SK-N-MC (cell line): ENCODE results near the gene HCN1.

ENCODE experiments used
- EZH2 ChIP-seq: fragments of 200-600 bp; sonication (generic); IDR thresholded peaks from one replicate; pipeline ENCODE4 v1.6.1; 2017; ENCODE audit warnings: antibody characterized with exemption
- FOXP2 ChIP-seq: optimal IDR thresholded peaks from 2 replicates; pipeline ENCODE3; 2011; ENCODE audit warnings: mild to moderate bottlenecking, moderate library complexity; ENCODE audit not compliant: insufficient read depth; ENCODE audit errors: extremely low read length, control extremely low read depth
- POLR2AphosphoS5 ChIP-seq: IDR thresholded peaks from 2 replicates; pipeline ENCODE4 v1.6.1; 2012; ENCODE audit warnings: mild to moderate bottlenecking, low read depth, low read length, borderline replicate concordance

DNA sequence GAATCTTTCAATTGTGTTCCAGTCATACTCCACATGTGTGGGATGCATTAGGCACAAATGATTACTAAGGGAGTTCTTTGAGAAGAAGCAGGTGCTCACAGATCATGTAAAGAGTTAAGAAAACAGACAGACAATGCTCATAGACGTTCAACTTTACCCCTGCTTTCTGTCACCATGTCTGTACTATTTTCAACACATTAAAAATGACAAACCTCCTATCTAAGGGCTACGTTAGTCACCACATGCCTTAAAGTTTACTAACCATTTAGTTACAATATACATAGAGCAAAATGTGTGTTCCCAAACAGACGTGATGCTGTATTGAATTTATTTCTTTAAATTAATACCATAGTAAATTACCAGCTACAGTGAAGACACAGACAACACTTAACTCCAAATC lies 435.9 kb downstream of the HCN1 start:
- TF ChIP-seq POLR2AphosphoS5 = no peak
- no peak for TF ChIP-seq EZH2
- no peak for TF ChIP-seq FOXP2
